Right hindlimb (tissue), 1 donor: Measurements from ENCODE around the gene ALG9.
A peak's percentile ranks its signal among the peaks of the same experiment; 100 is the strongest.
"Not testable (repeated sequence)": the region's sequence is repeated elsewhere in the genome, so short reads cannot be mapped to it uniquely, and the experiment has no call there.

ENCODE experiments used
- DNase-seq: peaks from one replicate; pipeline ENCODE4 v3.0.0-alpha.2; 2018

ALG9 gene

GRCh38 chr11:111792955-111793500 is 78.4 kb downstream of the ALG9 start:
- no peak for DNase-seq

DNA sequence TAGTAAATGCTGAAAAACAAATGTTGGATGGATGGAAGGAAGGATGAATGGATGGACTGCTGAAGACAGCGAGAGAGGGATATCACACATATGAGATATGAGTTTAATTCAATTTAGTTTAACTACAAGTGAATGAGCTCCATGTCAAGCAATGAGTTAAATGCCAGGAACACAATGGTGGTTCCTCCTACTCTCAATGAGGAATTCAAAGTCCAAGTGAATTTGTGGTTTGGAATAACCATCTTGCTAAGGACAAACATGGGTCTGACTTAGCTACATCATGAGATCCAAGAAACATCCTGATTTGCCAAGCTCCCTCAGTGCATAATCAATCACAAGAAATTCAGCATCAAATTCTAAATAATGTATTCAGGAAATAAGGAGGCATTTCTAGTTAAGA is 79.1 kb downstream of the ALG9 start:
- DNase-seq, result no peak

GRCh38 chr11:111788464-111788863 is 82.9 kb downstream of the ALG9 start:
- no peak for DNase-seq

- no peak for DNase-seq
Measured at GRCh38 chr11:111788051-111788450, 83.3 kb downstream of the ALG9 start.

DNA sequence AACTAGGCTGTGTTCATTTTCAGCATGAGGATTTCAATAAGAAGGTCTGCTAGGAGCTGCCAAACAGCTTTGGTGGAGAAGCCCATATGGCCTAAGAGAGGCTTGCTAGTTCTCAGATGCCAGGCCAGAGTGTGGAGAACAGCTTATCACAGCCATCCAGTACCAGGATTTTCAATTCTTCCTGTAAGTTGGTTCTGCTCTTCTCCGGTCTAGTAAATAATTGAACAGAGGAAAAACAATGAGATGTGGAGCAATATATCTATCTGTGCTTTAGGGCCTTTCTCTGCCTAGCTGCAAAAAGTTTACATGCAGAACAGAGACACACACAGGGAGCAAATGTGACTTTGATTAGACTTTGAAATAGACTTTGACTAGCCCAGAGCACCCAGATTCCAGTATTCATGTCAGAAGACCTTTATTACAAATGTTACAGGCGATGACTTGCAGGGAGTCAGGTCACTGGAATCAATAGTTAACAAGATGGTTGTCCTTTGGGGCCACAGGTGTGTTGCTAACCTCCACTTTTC is 85.4 kb downstream of the ALG9 start:
- no peak for DNase-seq

DNA sequence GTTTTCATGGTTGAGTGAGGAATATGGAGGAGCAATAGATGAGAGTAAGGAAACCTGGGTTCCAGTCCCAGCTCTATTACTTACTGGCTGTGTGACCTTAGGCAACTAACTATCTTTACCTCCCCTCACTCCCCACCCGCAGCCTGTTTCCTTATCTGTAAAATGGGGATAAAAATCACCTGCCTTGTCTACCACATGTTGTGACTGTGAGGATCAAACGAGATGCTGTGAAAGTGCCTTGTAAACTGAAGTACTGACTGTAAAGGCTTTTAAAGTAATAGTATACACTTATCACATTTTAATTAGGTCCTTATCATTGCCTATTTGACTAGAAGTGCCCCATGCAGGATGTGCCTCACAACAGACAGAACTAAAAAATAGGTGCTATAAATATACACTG is 86.3 kb downstream of the ALG9 start:
- no peak for DNase-seq

DNA sequence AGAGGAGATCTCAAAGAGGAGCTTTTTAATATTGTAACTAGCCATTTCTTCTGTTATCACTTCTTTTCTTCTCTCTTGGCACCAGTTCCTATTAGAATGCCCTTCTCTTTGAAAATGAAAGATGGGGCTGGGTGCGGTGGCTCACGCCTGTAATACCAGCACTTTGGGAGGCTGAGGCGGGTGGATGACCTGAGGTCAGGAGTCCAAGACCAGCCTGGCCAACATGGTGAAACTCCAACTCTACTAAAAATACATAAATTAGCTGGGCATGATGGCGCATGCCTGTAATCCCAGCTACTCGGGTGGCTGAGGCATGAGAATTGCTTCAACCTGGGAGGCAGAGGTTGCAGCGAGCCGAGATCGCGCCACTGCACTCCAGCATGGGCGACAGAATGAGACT is 87.1 kb downstream of the ALG9 start:
- DNase-seq, result not testable (repeated sequence)

DNA sequence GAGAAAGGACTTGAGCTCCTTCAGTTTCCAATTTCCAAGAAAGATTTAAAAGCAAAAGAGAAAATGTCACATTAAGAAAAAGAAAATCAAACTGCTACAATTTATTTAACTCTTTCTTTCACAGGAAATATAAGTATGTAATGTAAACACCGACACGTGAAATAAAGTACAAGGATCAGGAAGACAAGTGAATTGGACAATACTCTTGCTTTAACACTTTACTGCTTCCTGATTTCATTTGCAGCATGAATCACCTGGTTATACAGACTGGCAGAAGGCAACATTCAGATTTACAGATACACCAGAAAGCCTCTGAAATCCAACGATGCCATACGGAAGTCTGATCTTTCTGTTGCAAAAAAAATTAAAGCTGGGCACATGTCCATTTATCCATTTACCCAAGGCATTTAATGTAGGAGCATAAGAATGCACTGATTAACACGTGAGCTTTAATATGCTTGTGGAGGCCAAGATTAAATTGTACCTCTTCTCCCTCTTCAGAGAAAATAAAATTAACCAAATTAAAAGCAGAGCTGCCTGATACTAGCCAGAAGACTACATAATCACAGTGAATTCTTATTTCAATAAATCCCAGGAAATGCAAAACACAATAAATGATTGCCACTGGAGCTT is 89.2 kb downstream of the ALG9 start:
- DNase-seq, result no peak

GRCh38 chr11:111779118-111779517 is 92.3 kb downstream of the ALG9 start:
- no peak for DNase-seq

- no peak for DNase-seq
Measured at GRCh38 chr11:111778047-111778558, 93.3 kb downstream of the ALG9 start.

- DNase-seq, result peak; percentile 34
Measured at GRCh38 chr11:111777094-111778046, 94.0 kb downstream of the ALG9 start.

DNA sequence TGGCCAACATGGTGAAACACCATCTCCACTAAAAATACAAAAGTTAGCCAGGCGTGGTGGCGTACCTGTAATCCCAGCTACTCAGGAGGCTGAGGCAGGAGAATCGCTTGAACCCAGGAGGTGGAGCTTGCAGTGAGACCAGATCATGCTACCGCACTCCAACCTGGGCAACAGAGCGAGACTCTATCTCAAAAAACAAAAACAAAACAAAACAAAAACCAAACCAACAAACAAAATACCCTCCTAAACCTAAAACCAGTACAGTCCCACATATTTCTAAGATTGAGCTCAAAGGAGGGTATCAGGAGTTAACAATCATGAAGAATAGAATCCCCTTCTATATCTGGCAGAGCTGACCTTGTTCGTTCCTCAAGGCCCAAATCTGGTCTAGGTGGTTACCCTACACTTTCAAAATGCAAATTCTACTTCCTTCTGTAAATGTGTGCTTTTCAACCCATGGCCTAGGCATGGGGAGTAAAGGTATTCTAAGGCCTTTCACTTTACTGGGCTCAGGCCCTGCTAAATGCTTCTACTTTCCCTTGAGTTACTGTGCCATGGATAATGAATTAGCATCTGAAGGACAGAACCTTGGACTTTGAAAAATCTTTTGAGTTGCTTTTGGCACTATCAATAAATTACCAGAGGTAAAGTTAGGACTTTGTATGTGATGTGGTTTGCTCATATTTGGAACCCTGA is 94.8 kb downstream of the ALG9 start:
- no peak for DNase-seq

- DNase-seq, result peak; percentile 52
Measured at GRCh38 chr11:111774955-111775710, 96.2 kb downstream of the ALG9 start.

- no peak for DNase-seq
Measured at GRCh38 chr11:111772535-111772934, 98.8 kb downstream of the ALG9 start.

DNA sequence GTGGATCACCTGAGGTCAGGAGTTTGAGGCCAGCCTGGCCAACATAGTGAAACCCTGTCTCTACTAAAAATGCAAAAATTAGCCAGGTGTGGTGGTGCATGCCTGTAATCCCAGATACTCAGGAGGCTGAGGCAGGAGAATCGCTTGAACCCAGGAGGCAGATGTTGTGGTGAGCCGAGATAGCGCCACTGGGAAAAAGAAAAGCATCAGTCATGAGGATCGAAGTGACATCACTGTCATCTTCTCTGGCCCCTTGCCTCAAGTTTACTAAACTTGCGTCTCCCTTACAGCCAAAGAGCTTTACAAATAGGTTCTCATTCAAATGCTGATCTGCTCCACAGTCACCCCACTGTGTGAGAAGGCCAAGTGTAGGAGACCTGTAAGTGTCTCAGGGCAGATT is 100.2 kb downstream of the ALG9 start:
- DNase-seq, result not testable (repeated sequence)

- DNase-seq, result no peak
Measured at GRCh38 chr11:111770581-111771134, 100.7 kb downstream of the ALG9 start.

DNA sequence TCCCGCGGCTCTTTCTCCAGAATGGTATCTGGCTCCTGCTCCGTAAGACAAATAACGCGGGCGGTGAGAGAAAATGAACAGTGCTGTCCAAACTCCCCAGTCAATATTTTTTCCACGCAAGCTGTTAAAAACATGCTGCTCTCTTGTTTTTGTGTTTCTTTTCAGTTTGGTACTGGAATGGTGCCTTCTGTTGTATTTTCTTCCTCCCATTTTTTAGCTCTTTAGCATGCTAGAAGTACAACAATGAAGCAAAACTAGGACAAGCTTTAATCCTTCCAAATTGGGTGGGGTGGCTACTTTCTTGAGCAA is 104.6 kb downstream of the ALG9 start:
- no peak for DNase-seq

DNA sequence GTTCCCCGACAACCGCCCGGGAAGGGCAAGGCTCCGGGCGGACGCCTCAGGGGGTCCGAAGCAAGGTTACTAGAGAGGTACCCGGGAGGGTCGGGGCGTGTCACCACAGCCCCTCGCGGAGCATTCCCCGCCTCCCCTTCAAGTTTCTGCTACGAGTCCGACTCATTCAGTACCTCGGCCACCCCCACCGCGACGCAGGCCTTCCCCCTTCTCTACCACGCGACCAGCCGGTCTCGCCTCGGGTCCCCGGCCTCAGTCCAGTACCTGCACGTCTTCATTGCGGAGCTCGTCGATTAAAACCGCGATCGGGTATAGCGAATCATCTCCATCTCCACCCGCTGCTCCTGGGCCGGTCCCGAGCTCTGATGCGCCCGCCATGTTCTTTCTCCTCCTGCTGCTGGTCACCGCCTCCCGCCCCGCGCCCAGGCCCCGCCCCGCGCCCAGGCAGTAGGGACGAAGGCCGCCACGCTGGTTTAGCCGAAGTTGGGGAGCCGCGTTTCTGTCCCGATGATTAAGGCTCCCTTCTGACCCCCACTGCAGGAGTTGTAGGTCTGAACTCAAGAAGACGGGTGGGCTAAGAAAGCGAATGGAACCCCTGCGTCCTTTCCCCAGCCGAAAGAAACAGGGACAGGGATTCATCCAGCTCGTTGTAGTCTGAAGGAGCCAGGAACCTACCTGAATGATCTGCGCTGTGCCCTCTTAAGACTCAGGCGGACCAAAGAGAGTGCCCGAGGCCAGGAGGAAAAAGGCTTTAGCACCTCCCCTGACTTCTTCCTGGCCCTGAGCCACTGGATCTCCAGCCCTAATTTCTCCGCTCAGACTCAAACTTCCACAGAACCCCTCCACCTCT is 105.2 kb downstream of the ALG9 start, which contains the start of gene PPP2R1B:
Gene PPP2R1B, minus strand, starts transcription at position 406 of the 850 bp plus-strand sequence. Its CDS starts 28 bp downstream, at position 378.
- DNase-seq, result peak; percentile 94

DNA sequence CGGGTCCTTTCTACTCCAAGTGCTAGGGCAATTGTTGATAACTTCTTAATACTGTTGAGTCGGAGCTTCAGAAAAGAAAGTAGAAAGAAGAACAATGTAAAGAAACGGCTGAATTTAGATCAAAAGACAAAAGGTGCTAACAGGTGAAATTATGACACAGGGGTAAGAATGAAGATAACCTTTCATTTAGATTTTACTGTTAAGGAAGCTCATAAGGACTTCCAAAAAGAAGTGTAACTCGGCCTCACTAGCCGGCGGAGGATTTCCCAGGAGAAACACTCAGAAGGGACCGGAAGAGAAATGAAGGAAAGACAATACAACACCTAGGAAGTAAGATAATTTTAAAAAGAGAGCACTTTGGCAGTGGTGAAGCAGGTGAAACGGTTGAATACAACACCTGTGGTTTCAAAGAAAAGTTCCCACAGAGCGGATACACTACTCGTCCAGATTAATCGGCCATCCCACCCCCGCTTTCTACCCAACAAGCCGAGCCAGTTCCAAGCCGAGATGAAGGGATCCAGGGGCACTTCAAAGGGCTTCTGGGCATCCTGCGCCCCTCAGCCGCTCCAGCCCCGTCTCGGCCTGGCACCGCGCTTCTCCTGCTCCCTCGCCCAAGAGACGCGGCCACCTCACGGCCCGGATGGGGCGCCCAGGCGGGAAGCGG is 105.9 kb downstream of the ALG9 start:
- DNase-seq, result no peak

DNA sequence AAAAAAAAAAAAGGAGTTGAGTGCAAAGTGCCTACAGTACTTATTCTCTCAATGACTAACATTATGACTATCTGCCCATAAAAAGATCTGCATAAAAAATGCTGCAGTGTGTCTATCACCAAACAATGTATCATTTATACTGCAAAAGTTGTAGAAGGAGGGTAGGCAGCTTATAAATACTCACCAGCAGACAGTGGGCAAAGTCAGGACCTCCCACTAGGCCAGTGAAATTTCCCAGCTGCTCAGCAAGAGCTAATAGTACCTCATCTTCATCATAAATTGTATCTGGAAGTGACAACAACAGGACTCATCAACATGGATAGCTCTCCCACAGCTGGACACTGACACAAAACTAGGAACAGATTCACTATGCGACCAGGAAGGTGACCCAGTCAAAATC is 106.8 kb downstream of the ALG9 start:
- DNase-seq, result no peak
